ENCODE data around the gene PTPN6.

DNA sequence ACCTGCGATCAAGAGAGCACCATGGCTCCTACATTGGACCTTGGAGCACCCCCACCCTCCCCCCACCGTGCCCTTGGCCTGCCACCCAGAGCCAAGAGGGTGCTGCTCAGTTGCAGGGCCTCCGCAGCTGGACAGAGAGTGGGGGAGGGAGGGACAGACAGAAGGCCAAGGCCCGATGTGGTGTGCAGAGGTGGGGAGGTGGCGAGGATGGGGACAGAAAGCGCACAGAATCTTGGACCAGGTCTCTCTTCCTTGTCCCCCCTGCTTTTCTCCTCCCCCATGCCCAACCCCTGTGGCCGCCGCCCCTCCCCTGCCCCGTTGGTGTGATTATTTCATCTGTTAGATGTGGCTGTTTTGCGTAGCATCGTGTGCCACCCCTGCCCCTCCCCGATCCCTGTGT is 9.4 kb upstream of the PTPN6 start:
- TF ChIP-seq CEBPB (IDR thresholded peaks at IDR 0.05; ENCODE audit: low read depth, low read length), result no peak
- TF ChIP-seq, protein P1, sequence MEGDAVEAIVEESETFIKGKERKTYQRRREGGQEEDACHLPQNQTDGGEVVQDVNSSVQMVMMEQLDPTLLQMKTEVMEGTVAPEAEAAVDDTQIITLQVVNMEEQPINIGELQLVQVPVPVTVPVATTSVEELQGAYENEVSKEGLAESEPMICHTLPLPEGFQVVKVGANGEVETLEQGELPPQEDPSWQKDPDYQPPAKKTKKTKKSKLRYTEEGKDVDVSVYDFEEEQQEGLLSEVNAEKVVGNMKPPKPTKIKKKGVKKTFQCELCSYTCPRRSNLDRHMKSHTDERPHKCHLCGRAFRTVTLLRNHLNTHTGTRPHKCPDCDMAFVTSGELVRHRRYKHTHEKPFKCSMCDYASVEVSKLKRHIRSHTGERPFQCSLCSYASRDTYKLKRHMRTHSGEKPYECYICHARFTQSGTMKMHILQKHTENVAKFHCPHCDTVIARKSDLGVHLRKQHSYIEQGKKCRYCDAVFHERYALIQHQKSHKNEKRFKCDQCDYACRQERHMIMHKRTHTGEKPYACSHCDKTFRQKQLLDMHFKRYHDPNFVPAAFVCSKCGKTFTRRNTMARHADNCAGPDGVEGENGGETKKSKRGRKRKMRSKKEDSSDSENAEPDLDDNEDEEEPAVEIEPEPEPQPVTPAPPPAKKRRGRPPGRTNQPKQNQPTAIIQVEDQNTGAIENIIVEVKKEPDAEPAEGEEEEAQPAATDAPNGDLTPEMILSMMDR (IDR thresholded peaks at IDR 0.05; ENCODE audit: control extremely low read depth in 1 of 3, insufficient read depth in 1 of 3, low read depth in 1 of 3, low read length in 3 of 3), result no peak
- TF ChIP-seq RAD21 (IDR thresholded peaks at IDR 0.05 in 1 of 2, conservative IDR thresholded peaks at IDR 0.05 in 1 of 2; ENCODE audit: low read depth in 2 of 2, low read length in 2 of 2), result no peak
- TF ChIP-seq SP1 (IDR thresholded peaks at IDR 0.05; ENCODE audit: low read depth, low read length), result no peak
- no peak for TF ChIP-seq EP300 (IDR thresholded peaks at IDR 0.05; ENCODE audit: borderline replicate concordance in 1 of 2, low read depth in 2 of 2, low read length in 2 of 2)
- TF ChIP-seq CTBP2 (IDR thresholded peaks at IDR 0.05; ENCODE audit: borderline replicate concordance, insufficient read depth, insufficient read length, low read length), result no peak
- TF ChIP-seq, protein P2, sequence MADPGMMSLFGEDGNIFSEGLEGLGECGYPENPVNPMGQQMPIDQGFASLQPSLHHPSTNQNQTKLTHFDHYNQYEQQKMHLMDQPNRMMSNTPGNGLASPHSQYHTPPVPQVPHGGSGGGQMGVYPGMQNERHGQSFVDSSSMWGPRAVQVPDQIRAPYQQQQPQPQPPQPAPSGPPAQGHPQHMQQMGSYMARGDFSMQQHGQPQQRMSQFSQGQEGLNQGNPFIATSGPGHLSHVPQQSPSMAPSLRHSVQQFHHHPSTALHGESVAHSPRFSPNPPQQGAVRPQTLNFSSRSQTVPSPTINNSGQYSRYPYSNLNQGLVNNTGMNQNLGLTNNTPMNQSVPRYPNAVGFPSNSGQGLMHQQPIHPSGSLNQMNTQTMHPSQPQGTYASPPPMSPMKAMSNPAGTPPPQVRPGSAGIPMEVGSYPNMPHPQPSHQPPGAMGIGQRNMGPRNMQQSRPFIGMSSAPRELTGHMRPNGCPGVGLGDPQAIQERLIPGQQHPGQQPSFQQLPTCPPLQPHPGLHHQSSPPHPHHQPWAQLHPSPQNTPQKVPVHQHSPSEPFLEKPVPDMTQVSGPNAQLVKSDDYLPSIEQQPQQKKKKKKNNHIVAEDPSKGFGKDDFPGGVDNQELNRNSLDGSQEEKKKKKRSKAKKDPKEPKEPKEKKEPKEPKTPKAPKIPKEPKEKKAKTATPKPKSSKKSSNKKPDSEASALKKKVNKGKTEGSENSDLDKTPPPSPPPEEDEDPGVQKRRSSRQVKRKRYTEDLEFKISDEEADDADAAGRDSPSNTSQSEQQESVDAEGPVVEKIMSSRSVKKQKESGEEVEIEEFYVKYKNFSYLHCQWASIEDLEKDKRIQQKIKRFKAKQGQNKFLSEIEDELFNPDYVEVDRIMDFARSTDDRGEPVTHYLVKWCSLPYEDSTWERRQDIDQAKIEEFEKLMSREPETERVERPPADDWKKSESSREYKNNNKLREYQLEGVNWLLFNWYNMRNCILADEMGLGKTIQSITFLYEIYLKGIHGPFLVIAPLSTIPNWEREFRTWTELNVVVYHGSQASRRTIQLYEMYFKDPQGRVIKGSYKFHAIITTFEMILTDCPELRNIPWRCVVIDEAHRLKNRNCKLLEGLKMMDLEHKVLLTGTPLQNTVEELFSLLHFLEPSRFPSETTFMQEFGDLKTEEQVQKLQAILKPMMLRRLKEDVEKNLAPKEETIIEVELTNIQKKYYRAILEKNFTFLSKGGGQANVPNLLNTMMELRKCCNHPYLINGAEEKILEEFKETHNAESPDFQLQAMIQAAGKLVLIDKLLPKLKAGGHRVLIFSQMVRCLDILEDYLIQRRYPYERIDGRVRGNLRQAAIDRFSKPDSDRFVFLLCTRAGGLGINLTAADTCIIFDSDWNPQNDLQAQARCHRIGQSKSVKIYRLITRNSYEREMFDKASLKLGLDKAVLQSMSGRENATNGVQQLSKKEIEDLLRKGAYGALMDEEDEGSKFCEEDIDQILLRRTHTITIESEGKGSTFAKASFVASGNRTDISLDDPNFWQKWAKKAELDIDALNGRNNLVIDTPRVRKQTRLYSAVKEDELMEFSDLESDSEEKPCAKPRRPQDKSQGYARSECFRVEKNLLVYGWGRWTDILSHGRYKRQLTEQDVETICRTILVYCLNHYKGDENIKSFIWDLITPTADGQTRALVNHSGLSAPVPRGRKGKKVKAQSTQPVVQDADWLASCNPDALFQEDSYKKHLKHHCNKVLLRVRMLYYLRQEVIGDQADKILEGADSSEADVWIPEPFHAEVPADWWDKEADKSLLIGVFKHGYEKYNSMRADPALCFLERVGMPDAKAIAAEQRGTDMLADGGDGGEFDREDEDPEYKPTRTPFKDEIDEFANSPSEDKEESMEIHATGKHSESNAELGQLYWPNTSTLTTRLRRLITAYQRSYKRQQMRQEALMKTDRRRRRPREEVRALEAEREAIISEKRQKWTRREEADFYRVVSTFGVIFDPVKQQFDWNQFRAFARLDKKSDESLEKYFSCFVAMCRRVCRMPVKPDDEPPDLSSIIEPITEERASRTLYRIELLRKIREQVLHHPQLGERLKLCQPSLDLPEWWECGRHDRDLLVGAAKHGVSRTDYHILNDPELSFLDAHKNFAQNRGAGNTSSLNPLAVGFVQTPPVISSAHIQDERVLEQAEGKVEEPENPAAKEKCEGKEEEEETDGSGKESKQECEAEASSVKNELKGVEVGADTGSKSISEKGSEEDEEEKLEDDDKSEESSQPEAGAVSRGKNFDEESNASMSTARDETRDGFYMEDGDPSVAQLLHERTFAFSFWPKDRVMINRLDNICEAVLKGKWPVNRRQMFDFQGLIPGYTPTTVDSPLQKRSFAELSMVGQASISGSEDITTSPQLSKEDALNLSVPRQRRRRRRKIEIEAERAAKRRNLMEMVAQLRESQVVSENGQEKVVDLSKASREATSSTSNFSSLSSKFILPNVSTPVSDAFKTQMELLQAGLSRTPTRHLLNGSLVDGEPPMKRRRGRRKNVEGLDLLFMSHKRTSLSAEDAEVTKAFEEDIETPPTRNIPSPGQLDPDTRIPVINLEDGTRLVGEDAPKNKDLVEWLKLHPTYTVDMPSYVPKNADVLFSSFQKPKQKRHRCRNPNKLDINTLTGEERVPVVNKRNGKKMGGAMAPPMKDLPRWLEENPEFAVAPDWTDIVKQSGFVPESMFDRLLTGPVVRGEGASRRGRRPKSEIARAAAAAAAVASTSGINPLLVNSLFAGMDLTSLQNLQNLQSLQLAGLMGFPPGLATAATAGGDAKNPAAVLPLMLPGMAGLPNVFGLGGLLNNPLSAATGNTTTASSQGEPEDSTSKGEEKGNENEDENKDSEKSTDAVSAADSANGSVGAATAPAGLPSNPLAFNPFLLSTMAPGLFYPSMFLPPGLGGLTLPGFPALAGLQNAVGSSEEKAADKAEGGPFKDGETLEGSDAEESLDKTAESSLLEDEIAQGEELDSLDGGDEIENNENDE (IDR thresholded peaks at IDR 0.05; ENCODE audit: insufficient replicate concordance, low read length), result no peak
- no peak for TF ChIP-seq CREB1 (IDR thresholded peaks at IDR 0.05)
- no peak for TF ChIP-seq KDM1A (IDR thresholded peaks at IDR 0.05; ENCODE audit: borderline replicate concordance, low read length)
- TF ChIP-seq JUND (IDR thresholded peaks at IDR 0.05; ENCODE audit: low read length), result no peak
- no peak for TF ChIP-seq POLR2A (IDR thresholded peaks at IDR 0.05; ENCODE audit: control extremely low read depth in 1 of 2, low read depth in 2 of 2, low read length in 2 of 2)
- TF ChIP-seq MAX (IDR thresholded peaks at IDR 0.05), result no peak
- TF ChIP-seq EZH2 (IDR thresholded peaks at IDR 0.05; ENCODE audit: low read depth, low read length, severe bottlenecking), result no peak
- TF ChIP-seq KDM5A (IDR thresholded peaks at IDR 0.05; ENCODE audit: low read length), result no peak
